Measurements from ENCODE around the gene TIGD7.

- TF ChIP-seq CTCF (IDR thresholded peaks at IDR 0.05 in 8 of 11, conservative IDR thresholded peaks at IDR 0.05 in 3 of 11): no peak
- no peak for TF ChIP-seq POLR2A (IDR thresholded peaks at IDR 0.05)
Measured at GRCh38 chr16:3295209-3295608, 10.0 kb downstream of the TIGD7 start.

Measured in spleen (tissue), 7 donors.